Ascending aorta (tissue), 2 donors: ENCODE results near the gene PEF1. TPM values are rescaled to one million over a fixed set of nuclear protein-coding genes. Genes with fewer than 3 reads are reported as not detected.

Source experiments
- DNase-seq, 2 donors: peaks; one replicate each; pipeline ENCODE4 v3.0.0-alpha.2; 2019; ENCODE audit warnings: low spot score in 2 of 2
- H3K27ac ChIP-seq, 2 donors: fragments of 200-600 bp; sonication (generic); one replicate each; pipeline ENCODE4 v1.5.1; 2016 to 2017; ENCODE audit warnings: mild to moderate bottlenecking in 1 of 2
- H3K27me3 ChIP-seq: fragments of 200-600 bp; sonication (generic); one replicate; pipeline ENCODE4 v1.5.1; 2017
- H3K36me3 ChIP-seq, 2 donors: fragments of 200-600 bp; sonication (generic); one replicate each; pipeline ENCODE4 v1.5.1; 2016
- H3K4me1 ChIP-seq, 2 donors: fragments of 200-600 bp; sonication (generic); one replicate each; pipeline ENCODE4 v1.5.1; 2016 to 2017; ENCODE audit warnings: mild to moderate bottlenecking in 1 of 2
- H3K4me3 ChIP-seq, 2 donors: fragments of 200-600 bp; sonication (generic); one replicate each; pipeline ENCODE4 v1.5.1; 2016 to 2017; ENCODE audit warnings: mild to moderate bottlenecking in 1 of 2
- H3K9me3 ChIP-seq, 2 donors: fragments of 200-600 bp; sonication (generic); one replicate each; pipeline ENCODE4 v1.5.1; 2016
- CTCF ChIP-seq, 3 experiments: fragments of 200-600 bp in 2 of 3; fragments of 450-650 bp in 1 of 3; sonication (generic) in 2 of 3; IDR thresholded peaks; one replicate each; pipeline ENCODE4 v1.5.1; 2016 to 2019; ENCODE audit warnings: antibody characterized with exemption in 3 of 3, mild to moderate bottlenecking in 1 of 3, moderate library complexity in 1 of 3
- intact Hi-C: fragments of 100-400 bp; cut with DNase I; formaldehyde crosslinking; loops from one replicate; pipeline ENCODE4 v1.15.1; 2023
- total RNA-seq: library from RNA; depleted of rRNA; stranded (reverse); fragments of >200 nt; gene quantifications from one replicate; pipeline ENCODE4 v1.1.0, GENCODE V29; 2016

Gene PEF1
- total RNA-seq, 1 donor from 2014 or later: 340 TPM

- Histone ChIP-seq H3K4me1 (peaks cover 4 to 35% of the 10 kb centered on the region in 2 donors), H3K9me3 (no peaks in the 10 kb centered on the region), H3K27me3 (no peaks in the 10 kb centered on the region), H3K36me3 (peaks cover 7 to 8% of the 10 kb centered on the region in 2 donors), H3K4me3 (no peak overlapping the region), H3K27ac (peak overlapping the region; percentile 81 to 83)
- no peak for TF ChIP-seq CTCF (IDR thresholded peaks at IDR 0.05)
- intact Hi-C loops: loop anchor here (2.0 kb wide), 1 partner anchor 43 kb away; no protein-coding TSS in a partner anchor
- no peak for DNase-seq
Measured at GRCh38 chr1:31671561-31672201, 27.0 kb upstream of the PEF1 start.

GRCh38 chr1:31671147-31671546 lies 26.5 kb upstream of the PEF1 start:
- Histone ChIP-seq H3K27me3 (no peaks in the 10 kb centered on the region), H3K36me3 (peaks cover 8 to 9% of the 10 kb centered on the region in 2 donors), H3K4me1 (peaks cover 4 to 38% of the 10 kb centered on the region in 2 donors), H3K4me3 (no peak overlapping the region), H3K27ac (peak overlapping the region; percentile 81 to 83), H3K9me3 (no peaks in the 10 kb centered on the region)
- intact Hi-C loops: loop anchor here (2.0 kb wide), 1 partner anchor 44 kb away; no protein-coding TSS in a partner anchor
- TF ChIP-seq CTCF (IDR thresholded peaks at IDR 0.05): no peak
- DNase-seq: no peak

- Histone ChIP-seq H3K27me3 (no peaks in the 10 kb centered on the region), H3K9me3 (no peaks in the 10 kb centered on the region), H3K4me3 (peak overlapping the region; percentile 46 to 55), H3K4me1 (peaks cover 4 to 38% of the 10 kb centered on the region in 2 donors), H3K27ac (peak overlapping the region; percentile 81 to 83), H3K36me3 (peaks cover 11 to 12% of the 10 kb centered on the region in 2 donors)
- intact Hi-C loops: loop anchor here (1.0 to 2.0 kb wide), 2 partner anchors 34 to 44 kb away; partner anchors contain the start of gene COL16A1
- no peak for TF ChIP-seq CTCF (IDR thresholded peaks at IDR 0.05)
- no peak for DNase-seq
Measured at GRCh38 chr1:31670593-31670964, 25.9 kb upstream of the PEF1 start.

- H3K27ac ChIP-seq: peak overlapping the region; percentile 81 to 83
- peaks cover 4 to 38% of the 10 kb centered on the region in 2 donors for H3K4me1 ChIP-seq
- H3K4me3 ChIP-seq: peak overlapping the region; percentile 46 to 55
Measured at GRCh38 chr1:31669786-31670592, 25.3 kb upstream of the PEF1 start.

GRCh38 chr1:31669433-31669785 lies 24.7 kb upstream of the PEF1 start:
- peak overlapping the region; percentile 46 to 55 for H3K4me3 ChIP-seq
- intact Hi-C loops: loop anchor here (10.0 kb wide), 1 partner anchor 395 kb away; no protein-coding TSS in a partner anchor
- TF ChIP-seq CTCF (IDR thresholded peaks at IDR 0.05): no peak

More at GRCh38 chr1:31669786-31670592, 25.3 kb upstream of the PEF1 start:
- peak; percentile 41 to 91 for DNase-seq
- no peaks in the 10 kb centered on the region for H3K9me3 ChIP-seq
- TF ChIP-seq CTCF (IDR thresholded peaks at IDR 0.05): peak; percentile 23 to 26 (median 24)
- peaks cover 12 to 17% of the 10 kb centered on the region in 2 donors for H3K36me3 ChIP-seq
- H3K27me3 ChIP-seq: no peaks in the 10 kb centered on the region
- intact Hi-C loops: loop anchor here (1.0 to 10.0 kb wide), 3 partner anchors 34 to 395 kb away; partner anchors contain the start of gene COL16A1

More at GRCh38 chr1:31669433-31669785, 24.7 kb upstream of the PEF1 start:
- Histone ChIP-seq H3K36me3 (peaks cover 12 to 22% of the 10 kb centered on the region in 2 donors), H3K4me1 (peaks cover 4 to 38% of the 10 kb centered on the region in 2 donors), H3K27ac (peak overlapping the region; percentile 81 to 83), H3K9me3 (no peaks in the 10 kb centered on the region), H3K27me3 (no peaks in the 10 kb centered on the region)
- DNase-seq: no peak
